BE2C (cell line): Measurements from ENCODE around the gene RASSF4. TPM values are rescaled to one million over a fixed set of nuclear protein-coding genes. Genes with fewer than 3 reads are reported as not detected.

Source experiments
- DNase-seq: peaks from one replicate; pipeline ENCODE4 v3.0.0-alpha.2; 2020
- H3K27me3 ChIP-seq: fragments of 250-450 bp; sonication (Bioruptor Pico); 2 replicates; pipeline ENCODE4 v1.5.1; 2020; ENCODE audit warnings: mild to moderate bottlenecking
- H3K36me3 ChIP-seq: fragments of 250-450 bp; sonication (Bioruptor Pico); 2 replicates; pipeline ENCODE4 v1.5.1; 2020; ENCODE audit warnings: mild to moderate bottlenecking
- H3K4me1 ChIP-seq: fragments of 250-450 bp; sonication (Bioruptor Pico); 2 replicates; pipeline ENCODE4 v1.5.1; 2020
- H3K4me3 ChIP-seq: 2 replicates; pipeline ENCODE4 v1.5.1; 2011; ENCODE audit warnings: low read depth, low read length
- H3K9me3 ChIP-seq: fragments of 250-450 bp; sonication (Bioruptor Pico); 2 replicates; pipeline ENCODE4 v1.5.1; 2020
- CTCF ChIP-seq: IDR thresholded peaks from 2 replicates; pipeline ENCODE4 v1.5.1; 2012; ENCODE audit warnings: mild to moderate bottlenecking, low read depth, low read length
- polyA plus RNA-seq: library from polyadenylated mRNA; unstranded; fragments of >200 nt; gene quantifications from one replicate; pipeline ENCODE4 v1.2.1, GENCODE V29; 2012; ENCODE audit warnings: low read depth, missing spikeins; ENCODE audit not compliant: insufficient read length, insufficient read depth

The RASSF4 gene
- polyA plus RNA-seq, result 9.3 TPM

GRCh38 chr10:44959247-44960087 is at the start of gene RASSF4:
Gene RASSF4, plus strand, starts transcription at chr10:44959802. Its CDS starts 10,401 bp downstream, at chr10:44970203.
- no peak for TF ChIP-seq CTCF
- H3K4me1 ChIP-seq, result peaks cover 12% of the 10 kb centered on the region; the same call in 1 of the 2 replicates
- peak; percentile 93 for DNase-seq
- no peaks in the 10 kb centered on the region for H3K9me3 ChIP-seq
- peak within 1 kb of the TSS; percentile 71 for H3K4me3 ChIP-seq
- H3K36me3 ChIP-seq, result no peaks in the 10 kb centered on the region
- H3K27me3 ChIP-seq, result no peaks in the 10 kb centered on the region

- no peaks in the 10 kb centered on the region for H3K27me3 ChIP-seq
- no peaks in the 10 kb centered on the region for H3K36me3 ChIP-seq
- no peak overlapping the region for H3K4me3 ChIP-seq
- DNase-seq, result no peak
- H3K4me1 ChIP-seq, result no peaks in the 10 kb centered on the region
- no peaks in the 10 kb centered on the region for H3K9me3 ChIP-seq
- TF ChIP-seq CTCF, result no peak
Measured at GRCh38 chr10:44909910-44910309, 49.7 kb upstream of the RASSF4 start.

DNA sequence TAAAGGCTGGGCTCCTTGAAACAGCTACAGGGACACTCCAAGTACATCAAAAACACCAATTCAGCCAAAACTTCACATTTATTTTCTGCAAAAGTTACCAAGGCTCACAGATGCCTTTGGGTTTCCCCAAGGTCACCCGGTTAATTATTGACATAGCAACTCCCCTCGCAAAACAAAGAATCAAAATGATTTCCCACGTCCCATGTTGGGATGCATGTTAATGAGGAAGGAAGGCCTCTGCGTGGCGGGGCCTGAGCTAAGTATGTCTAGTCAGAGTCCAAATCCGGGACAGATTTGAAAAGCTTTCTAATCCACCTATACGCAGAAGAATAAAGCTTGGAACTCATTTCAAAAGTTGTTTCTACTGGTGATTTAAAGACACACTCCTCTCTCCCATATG is 49.0 kb upstream of the RASSF4 start:
- no peak for DNase-seq
- no peak for TF ChIP-seq CTCF

GRCh38 chr10:44911081-44911540 is 48.5 kb upstream of the RASSF4 start, which contains the start of gene TMEM72:
Gene TMEM72, plus strand, starts transcription at chr10:44911337. Its CDS starts 176 bp downstream, at chr10:44911513.
- no peak within 1 kb of the TSS for H3K4me3 ChIP-seq
- no peaks in the 10 kb centered on the region for H3K4me1 ChIP-seq
- no peaks in the 10 kb centered on the region for H3K36me3 ChIP-seq
- no peaks in the 10 kb centered on the region for H3K27me3 ChIP-seq
- no peaks in the 10 kb centered on the region for H3K9me3 ChIP-seq
- no peak for TF ChIP-seq CTCF
- DNase-seq, result peak; percentile 38

More for the DNA sequence above, 49.0 kb upstream of the RASSF4 start:
- Histone ChIP-seq H3K27me3 (no peaks in the 10 kb centered on the region), H3K4me3 (no peak overlapping the region), H3K4me1 (no peaks in the 10 kb centered on the region), H3K36me3 (no peaks in the 10 kb centered on the region), H3K9me3 (no peaks in the 10 kb centered on the region)

GRCh38 chr10:44911951-44912350 is 47.7 kb upstream of the RASSF4 start:
- Histone ChIP-seq H3K4me1 (no peaks in the 10 kb centered on the region), H3K4me3 (no peak overlapping the region), H3K36me3 (no peaks in the 10 kb centered on the region), H3K9me3 (no peaks in the 10 kb centered on the region), H3K27me3 (no peaks in the 10 kb centered on the region)
- TF ChIP-seq CTCF, result no peak
- DNase-seq, result no peak
